ENCODE data around the gene ASXL3.

ASXL3 gene
- long read RNA-seq, partial matches to known transcripts = 0 of 1 reads
- long read RNA-seq, other reads (novel, unspliced or antisense) = 1 of 1 reads

- no peak for TF ChIP-seq CTCF (IDR thresholded peaks at IDR 0.05; ENCODE audit: insufficient read depth, low read length)
- no peak for TF ChIP-seq GABPA (IDR thresholded peaks at IDR 0.05; ENCODE audit: low read depth)
- no peak for DNase-seq (ENCODE audit: low read depth in 1 of 2, low spot score in 1 of 2)
- Histone ChIP-seq H3K27ac (replicated peaks) (no peak within 1 kb of the TSS), H3K4me3 (replicated peaks; ENCODE audit: insufficient read depth, low read length) (no peak within 1 kb of the TSS), H3K27me3 (ENCODE audit: insufficient read depth, poor library complexity, severe bottlenecking) (peaks cover 41% of the 10 kb centered on the region)
These were observed at the start of gene ASXL3 for GRCh38 chr18:33577685-33578517. ASXL3 (plus strand) TSS chr18:33578219; CDS start chr18:33578632, 413 bp downstream.

DNA sequence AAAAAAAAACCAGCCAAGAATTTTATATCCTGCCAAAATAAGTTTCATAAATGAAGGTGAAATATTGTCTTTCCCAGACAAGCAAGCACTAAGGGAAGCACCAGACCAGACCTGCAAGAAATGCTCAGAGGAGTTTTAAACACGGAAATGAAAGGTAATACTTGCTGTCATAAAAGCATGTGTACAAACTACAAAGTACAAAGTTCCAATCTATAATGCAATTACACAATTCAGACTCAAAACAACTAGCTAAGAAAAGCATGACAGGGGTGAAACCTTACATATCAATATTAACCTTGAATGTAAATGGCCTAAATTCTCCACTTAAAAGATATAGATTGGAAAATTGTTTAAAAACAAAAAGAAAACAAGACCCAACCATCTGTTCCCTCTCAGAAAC, 45.0 kb upstream of the ASXL3 start:
- peaks cover 2% of the 10 kb centered on the region for H3K27me3 ChIP-seq (ENCODE audit: insufficient read depth, poor library complexity, severe bottlenecking)
- no peak for DNase-seq (ENCODE audit: low read depth in 1 of 2, low spot score in 1 of 2)
- H3K4me3 ChIP-seq (replicated peaks; ENCODE audit: insufficient read depth, low read length) = no peak overlapping the region
- no peak overlapping the region for H3K27ac ChIP-seq (replicated peaks)
- TF ChIP-seq SPI1 (IDR thresholded peaks at IDR 0.05; ENCODE audit: borderline replicate concordance, low read depth) (no peak), CTCF (IDR thresholded peaks at IDR 0.05; ENCODE audit: insufficient read depth, low read length) (no peak), POLR2AphosphoS5 (IDR thresholded peaks at IDR 0.05; ENCODE audit: low read depth) (no peak), GABPA (IDR thresholded peaks at IDR 0.05; ENCODE audit: low read depth) (no peak)
- TF ChIP-seq, protein P1, sequence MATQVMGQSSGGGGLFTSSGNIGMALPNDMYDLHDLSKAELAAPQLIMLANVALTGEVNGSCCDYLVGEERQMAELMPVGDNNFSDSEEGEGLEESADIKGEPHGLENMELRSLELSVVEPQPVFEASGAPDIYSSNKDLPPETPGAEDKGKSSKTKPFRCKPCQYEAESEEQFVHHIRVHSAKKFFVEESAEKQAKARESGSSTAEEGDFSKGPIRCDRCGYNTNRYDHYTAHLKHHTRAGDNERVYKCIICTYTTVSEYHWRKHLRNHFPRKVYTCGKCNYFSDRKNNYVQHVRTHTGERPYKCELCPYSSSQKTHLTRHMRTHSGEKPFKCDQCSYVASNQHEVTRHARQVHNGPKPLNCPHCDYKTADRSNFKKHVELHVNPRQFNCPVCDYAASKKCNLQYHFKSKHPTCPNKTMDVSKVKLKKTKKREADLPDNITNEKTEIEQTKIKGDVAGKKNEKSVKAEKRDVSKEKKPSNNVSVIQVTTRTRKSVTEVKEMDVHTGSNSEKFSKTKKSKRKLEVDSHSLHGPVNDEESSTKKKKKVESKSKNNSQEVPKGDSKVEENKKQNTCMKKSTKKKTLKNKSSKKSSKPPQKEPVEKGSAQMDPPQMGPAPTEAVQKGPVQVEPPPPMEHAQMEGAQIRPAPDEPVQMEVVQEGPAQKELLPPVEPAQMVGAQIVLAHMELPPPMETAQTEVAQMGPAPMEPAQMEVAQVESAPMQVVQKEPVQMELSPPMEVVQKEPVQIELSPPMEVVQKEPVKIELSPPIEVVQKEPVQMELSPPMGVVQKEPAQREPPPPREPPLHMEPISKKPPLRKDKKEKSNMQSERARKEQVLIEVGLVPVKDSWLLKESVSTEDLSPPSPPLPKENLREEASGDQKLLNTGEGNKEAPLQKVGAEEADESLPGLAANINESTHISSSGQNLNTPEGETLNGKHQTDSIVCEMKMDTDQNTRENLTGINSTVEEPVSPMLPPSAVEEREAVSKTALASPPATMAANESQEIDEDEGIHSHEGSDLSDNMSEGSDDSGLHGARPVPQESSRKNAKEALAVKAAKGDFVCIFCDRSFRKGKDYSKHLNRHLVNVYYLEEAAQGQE (IDR thresholded peaks at IDR 0.05; ENCODE audit: insufficient replicate concordance, low read depth) = no peak

DNA sequence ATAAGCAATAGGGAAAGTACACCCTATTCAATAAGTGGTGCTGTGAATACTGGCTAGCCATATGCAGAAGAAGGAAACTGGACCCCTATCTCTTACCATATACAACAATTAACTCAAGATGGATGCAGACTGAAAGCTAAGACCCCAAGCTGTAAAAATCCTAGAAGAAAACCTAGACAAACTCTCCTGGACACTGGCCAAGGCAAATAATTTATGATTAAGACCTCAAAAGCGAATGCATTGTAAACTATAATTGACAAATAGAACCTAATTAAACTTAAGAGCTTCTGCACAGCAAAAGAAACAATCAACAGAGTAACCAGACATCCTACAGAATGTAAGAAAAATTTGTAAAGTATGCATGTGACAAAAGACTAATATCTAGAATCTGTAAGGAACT, 41.1 kb upstream of the ASXL3 start:
- DNase-seq (ENCODE audit: low read depth in 1 of 2, low spot score in 1 of 2) = no peak
- H3K27ac ChIP-seq (replicated peaks) = no peak overlapping the region

More for the DNA sequence above, 41.1 kb upstream of the ASXL3 start:
- no peak overlapping the region for H3K4me3 ChIP-seq (replicated peaks; ENCODE audit: insufficient read depth, low read length)
- peaks cover 2% of the 10 kb centered on the region for H3K27me3 ChIP-seq (ENCODE audit: insufficient read depth, poor library complexity, severe bottlenecking)
- TF ChIP-seq POLR2AphosphoS5 (IDR thresholded peaks at IDR 0.05; ENCODE audit: low read depth) (no peak), CTCF (IDR thresholded peaks at IDR 0.05; ENCODE audit: insufficient read depth, low read length) (no peak), GABPA (IDR thresholded peaks at IDR 0.05; ENCODE audit: low read depth) (no peak), SPI1 (IDR thresholded peaks at IDR 0.05; ENCODE audit: borderline replicate concordance, low read depth) (no peak)
- TF ChIP-seq, protein P1 (IDR thresholded peaks at IDR 0.05; ENCODE audit: insufficient replicate concordance, low read depth) = no peak
